ENCODE measurements around the gene C11orf91. TPM values are rescaled to one million over a fixed set of nuclear protein-coding genes. Genes with fewer than 3 reads are reported as not detected.

The C11orf91 gene
- total RNA-seq, 1 experiment from 2014 or later, result not detected

DNA sequence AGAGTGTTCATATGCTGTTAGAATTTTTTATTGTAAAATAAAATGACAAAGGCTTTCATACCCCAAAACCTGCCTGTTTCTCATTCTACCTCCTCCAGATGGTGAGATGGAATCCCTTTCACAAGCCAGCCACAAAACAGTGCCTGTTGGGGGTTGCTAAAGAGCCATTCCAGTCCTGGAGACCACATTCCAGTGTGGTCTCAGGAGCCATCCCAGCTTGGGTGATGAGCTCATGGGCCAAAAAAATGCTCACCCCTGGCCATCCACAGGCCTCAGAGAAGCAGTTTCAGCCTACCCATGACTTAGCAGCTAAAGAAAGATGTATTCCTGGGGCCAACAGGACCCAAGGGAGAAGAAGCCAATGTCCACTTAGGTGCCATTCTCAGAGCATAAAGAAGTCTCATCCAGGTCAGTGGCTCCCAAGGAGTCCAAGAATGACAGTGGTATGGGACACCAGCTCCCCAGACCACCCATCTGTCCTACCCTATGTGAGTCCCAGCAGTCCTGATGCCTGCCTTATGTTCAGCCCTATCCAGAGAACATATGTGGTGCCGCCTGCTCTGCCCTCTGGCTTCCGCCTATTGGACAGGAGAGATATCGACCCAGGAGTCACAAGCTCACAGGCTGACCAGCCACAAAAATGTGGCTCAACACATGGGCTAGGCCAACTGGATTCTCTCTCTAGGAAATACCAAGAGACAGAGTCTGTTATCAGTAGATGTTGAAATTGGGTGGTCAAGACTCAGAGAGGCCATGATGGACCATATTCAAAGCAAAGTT is 26.4 kb downstream of the C11orf91 start:
- Histone ChIP-seq H3K9me3 (ENCODE audit: low read depth, low read length, poor library complexity, severe bottlenecking) (peaks cover 6% of the 10 kb centered on the region), H3K36me3 (ENCODE audit: insufficient read depth, low read length, poor library complexity, severe bottlenecking) (no peaks in the 10 kb centered on the region), H3K4me3 (ENCODE audit: low read depth, low read length, poor library complexity, severe bottlenecking) (no peak overlapping the region), H3K4me1 (ENCODE audit: insufficient read depth, low read length, poor library complexity, severe bottlenecking) (no peaks in the 10 kb centered on the region), H3K27me3 (replicated peaks; ENCODE audit: insufficient read depth, low read depth, low read length, poor library complexity) (peaks cover 7% of the 10 kb centered on the region), H3K27ac (ENCODE audit: low read depth, low read length, poor library complexity, severe bottlenecking) (no peak overlapping the region)
- DNase-seq (ENCODE audit: low spot score), result no peak
- no TSS peak for BruUV-seq (replicated peaks)
- ChIA-PET CTCF (interaction anchor here (0.6 kb wide), 1 partner anchor 1094 kb away, joined by 4 read pairs; no protein-coding TSS in a partner anchor), POLR2A (ENCODE audit: low non-redundant PET) (no interaction called here)
- TF ChIP-seq CTCF (conservative IDR thresholded peaks at IDR 0.05; ENCODE audit: low read depth, low read length) (no peak), EZH2 (IDR thresholded peaks at IDR 0.05; ENCODE audit: borderline replicate concordance, low read depth, low read length, poor library complexity, severe bottlenecking) (no peak)
- intact Hi-C loops (cut with micrococcal nuclease; ENCODE audit: unreplicated experiment), result no loop called here

- BruUV-seq (replicated peaks), result no TSS peak
Measured at GRCh38 chr11:33672273-33672672, 28.4 kb downstream of the C11orf91 start.

DNA sequence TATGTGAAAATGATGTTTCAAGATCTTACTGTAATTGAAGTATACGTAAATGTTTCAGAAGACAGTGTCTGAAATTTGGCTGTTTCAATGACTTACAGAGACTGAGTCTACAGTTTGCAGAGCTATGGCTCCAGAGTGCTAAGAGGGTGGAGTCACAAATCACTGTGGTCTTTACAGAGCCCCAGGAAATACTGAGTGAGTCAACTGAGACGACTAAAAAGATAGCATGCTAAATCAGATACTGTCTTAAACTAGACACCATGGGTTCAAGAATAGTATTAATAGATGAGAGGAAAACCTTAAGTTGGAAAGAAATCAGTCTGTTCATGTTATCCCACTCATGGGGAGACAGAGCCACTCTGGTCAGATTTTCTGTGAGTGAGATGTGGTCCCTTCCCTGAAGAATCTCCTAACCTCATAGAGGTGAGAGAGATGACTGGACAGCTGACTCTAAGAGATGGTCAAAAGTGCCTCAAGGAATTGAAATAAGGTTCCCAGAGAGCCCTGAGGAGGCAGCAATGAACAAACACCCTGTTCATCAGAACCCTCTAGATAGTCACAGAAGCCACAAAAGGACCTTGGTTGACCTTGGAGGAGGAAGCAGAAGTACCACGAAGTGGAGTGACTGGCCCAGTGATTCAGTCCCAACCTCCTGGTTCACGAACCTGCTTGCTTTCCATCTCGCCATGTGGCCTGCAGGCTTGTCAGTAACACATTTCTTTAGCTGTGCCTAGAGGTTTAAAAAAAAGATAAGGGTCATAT is 30.2 kb downstream of the C11orf91 start:
- Histone ChIP-seq H3K4me1 (ENCODE audit: insufficient read depth, low read length, poor library complexity, severe bottlenecking) (peaks cover 10% of the 10 kb centered on the region), H3K9me3 (ENCODE audit: low read depth, low read length, poor library complexity, severe bottlenecking) (no peaks in the 10 kb centered on the region), H3K27me3 (replicated peaks; ENCODE audit: insufficient read depth, low read depth, low read length, poor library complexity) (no peaks in the 10 kb centered on the region), H3K36me3 (ENCODE audit: insufficient read depth, low read length, poor library complexity, severe bottlenecking) (no peaks in the 10 kb centered on the region), H3K27ac (ENCODE audit: low read depth, low read length, poor library complexity, severe bottlenecking) (no peak overlapping the region), H3K4me3 (ENCODE audit: low read depth, low read length, poor library complexity, severe bottlenecking) (no peak overlapping the region)
- CTCF ChIA-PET, result no interaction called here
- POLR2A ChIA-PET (ENCODE audit: low non-redundant PET), result no interaction called here
- TF ChIP-seq CTCF (conservative IDR thresholded peaks at IDR 0.05; ENCODE audit: low read depth, low read length) (no peak), EZH2 (IDR thresholded peaks at IDR 0.05; ENCODE audit: borderline replicate concordance, low read depth, low read length, poor library complexity, severe bottlenecking) (no peak)
- intact Hi-C loops (cut with micrococcal nuclease; ENCODE audit: unreplicated experiment), result no loop called here
- DNase-seq (ENCODE audit: low spot score), result no peak
- no TSS peak for BruUV-seq (replicated peaks)

More at GRCh38 chr11:33672273-33672672, 28.4 kb downstream of the C11orf91 start:
- intact Hi-C loops (cut with micrococcal nuclease; ENCODE audit: unreplicated experiment), result no loop called here
- POLR2A ChIA-PET (ENCODE audit: low non-redundant PET), result no interaction called here
- H3K9me3 ChIP-seq (ENCODE audit: low read depth, low read length, poor library complexity, severe bottlenecking), result no peaks in the 10 kb centered on the region
- no peak for TF ChIP-seq CTCF (conservative IDR thresholded peaks at IDR 0.05; ENCODE audit: low read depth, low read length)
- TF ChIP-seq EZH2 (IDR thresholded peaks at IDR 0.05; ENCODE audit: borderline replicate concordance, low read depth, low read length, poor library complexity, severe bottlenecking), result no peak
- no peaks in the 10 kb centered on the region for H3K36me3 ChIP-seq (ENCODE audit: insufficient read depth, low read length, poor library complexity, severe bottlenecking)
- H3K27me3 ChIP-seq (replicated peaks; ENCODE audit: insufficient read depth, low read depth, low read length, poor library complexity), result no peaks in the 10 kb centered on the region
- H3K4me1 ChIP-seq (ENCODE audit: insufficient read depth, low read length, poor library complexity, severe bottlenecking), result peaks cover 10% of the 10 kb centered on the region
- no peak overlapping the region for H3K4me3 ChIP-seq (ENCODE audit: low read depth, low read length, poor library complexity, severe bottlenecking)
- H3K27ac ChIP-seq (ENCODE audit: low read depth, low read length, poor library complexity, severe bottlenecking), result no peak overlapping the region
- DNase-seq (ENCODE audit: low spot score), result no peak
- CTCF ChIA-PET, result no interaction called here
